DMS 273 (cell line): ENCODE measurements around the gene AFF3.
A peak's percentile ranks its signal among the peaks of the same experiment; 100 is the strongest.

Experiments
- DNase-seq: peaks from one replicate; lab custom pipeline; 2025; ENCODE audit not compliant: unreplicated experiment; lab: John Stamatoyannopoulos, UW

Gene AFF3

DNA sequence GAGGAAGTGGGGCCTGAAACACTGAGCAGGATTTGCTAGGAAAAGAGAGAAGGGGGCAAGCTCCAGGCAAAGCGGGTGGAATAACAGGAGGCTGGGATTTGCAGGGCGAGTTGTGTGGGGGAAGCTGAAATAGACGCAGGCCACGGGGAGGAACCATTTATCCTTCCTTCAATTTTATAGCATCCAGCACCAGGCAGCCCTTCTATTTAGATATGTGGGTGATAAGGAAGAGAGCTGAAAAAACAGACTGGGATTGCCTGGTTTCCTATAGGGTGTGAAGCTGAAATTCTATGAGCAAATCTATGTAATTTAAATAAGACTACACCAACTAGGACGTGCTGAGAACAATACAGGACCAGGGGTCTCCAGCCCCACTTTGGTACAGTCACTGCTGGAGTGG is 520.6 kb downstream of the AFF3 start:
- DNase-seq, result no peak

DNA sequence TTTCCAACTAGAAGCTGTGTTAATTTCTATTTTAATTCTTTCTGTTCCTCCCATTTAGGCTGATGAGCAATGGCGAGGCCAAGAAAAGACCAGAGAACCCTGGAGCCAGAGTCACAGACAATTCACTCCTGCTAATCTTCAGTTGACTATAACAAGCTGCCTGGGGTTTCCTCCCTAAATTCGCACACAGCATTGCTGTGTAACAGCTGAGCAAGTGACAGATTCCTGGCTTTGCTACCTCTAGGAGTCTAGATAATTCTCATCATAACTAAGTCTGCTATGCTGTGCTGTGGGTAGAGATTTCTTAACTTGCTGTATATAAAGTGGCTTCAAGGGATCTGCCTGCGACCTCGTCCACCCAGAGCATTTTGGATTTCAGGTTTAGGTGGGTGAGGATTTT is 521.3 kb downstream of the AFF3 start:
- no peak for DNase-seq

DNA sequence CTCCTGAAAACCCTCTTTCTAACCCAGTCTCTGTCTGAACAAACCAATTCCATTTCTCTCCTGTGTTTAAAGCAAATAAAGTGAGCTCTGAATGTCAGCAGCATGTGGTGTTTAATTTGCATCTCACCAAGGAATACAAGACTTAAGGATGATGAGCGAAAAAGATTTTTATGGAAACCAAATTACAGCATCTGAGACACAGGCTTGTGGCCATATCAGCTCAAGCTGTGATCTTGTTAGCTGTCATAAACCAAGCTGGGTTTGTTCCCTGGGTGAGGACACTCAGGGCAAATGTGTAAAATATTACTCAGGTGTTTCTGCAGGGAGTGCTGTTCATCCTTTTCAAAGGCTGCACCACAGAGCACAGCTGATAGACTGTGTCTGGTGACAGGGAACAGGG is 523.2 kb downstream of the AFF3 start:
- no peak for DNase-seq

DNA sequence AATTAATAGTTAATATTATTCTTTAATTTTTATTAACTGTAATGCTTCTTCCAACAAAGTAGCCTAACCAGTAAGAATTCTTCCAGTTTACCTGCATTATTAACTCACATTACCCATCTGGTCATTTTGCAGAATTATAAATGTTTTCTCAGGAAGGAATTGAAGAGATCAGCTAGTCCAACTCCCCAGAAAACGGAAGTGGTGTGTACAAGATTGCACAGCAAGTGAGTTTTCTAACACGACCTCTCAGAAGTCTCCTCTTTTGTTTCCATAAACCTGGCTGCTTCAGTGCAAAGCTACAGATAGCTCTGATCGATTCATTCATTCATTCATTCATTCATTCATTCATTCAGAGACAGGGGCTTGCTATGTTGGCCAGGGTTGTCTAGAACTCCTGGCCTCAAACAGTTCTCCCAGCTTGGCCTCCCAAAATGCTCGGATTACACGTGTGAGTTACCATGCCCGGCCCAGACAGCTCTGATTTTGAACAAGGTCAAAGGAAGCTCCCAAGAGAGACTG is 523.8 kb downstream of the AFF3 start:
- no peak for DNase-seq

DNA sequence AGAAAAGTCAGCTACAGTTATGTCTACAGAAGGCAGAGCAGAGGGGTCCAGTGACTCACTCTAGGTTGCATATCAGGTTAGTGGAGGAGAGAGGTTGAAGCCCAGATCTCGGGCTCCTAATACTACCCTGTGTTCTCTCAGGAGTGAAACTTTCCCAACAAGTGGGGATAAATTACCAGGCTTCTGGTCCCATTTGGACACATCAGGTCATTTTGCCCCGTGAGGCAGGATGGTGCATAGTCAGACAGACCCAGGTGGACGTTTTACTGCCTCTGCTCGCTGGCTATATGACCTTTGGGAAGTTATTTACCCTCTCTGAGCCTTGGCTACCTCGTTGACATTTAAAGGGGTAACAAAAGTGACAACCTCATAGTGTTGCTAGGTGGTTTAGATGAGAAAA is 524.6 kb downstream of the AFF3 start:
- peak; percentile 7 for DNase-seq

DNA sequence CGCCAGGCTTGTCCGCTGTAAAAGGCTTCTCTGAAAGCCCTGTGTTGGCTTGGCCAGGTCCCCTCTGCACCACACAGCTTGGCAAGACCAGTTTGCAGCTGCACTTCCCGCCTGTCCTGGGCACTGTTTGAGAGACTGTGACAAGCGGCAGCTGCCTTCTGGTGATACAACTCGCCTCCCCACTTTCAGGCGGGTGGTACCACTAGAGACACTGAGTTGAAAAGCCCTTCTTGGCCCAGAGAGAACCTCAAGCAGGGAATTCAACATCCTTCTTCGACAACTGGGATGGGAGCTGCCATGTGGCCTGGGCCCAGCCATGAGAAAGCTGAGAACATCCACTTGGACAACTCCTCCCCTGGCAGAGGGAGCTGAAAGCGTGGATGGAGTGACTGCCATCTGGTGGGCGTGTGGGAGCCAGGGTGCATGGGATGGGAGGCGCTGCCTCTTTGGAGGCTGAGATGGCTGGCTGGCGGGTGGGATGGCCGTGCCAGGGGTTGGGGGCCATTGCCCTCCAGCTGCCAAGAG is 527.1 kb downstream of the AFF3 start:
- peak; percentile 75 for DNase-seq

DNA sequence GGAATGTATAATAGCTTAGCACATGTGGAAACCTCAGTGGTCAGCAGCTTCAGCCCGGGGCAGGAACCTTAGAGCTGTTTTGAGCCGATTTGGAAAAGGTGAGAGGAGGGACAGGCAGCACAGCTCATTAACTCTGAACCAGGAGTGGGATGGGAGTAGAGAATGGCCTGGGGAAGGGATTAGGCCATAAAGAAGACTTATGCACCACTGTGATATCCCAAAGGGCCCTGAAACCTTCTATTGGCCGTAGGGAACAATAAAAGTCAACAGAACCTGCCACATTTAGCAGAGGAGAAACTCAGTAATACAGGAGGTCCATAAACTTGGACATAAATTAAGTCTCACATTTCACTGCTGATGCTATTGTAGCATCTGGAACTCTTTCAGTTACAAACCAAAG is 528.4 kb downstream of the AFF3 start:
- DNase-seq, result no peak

DNA sequence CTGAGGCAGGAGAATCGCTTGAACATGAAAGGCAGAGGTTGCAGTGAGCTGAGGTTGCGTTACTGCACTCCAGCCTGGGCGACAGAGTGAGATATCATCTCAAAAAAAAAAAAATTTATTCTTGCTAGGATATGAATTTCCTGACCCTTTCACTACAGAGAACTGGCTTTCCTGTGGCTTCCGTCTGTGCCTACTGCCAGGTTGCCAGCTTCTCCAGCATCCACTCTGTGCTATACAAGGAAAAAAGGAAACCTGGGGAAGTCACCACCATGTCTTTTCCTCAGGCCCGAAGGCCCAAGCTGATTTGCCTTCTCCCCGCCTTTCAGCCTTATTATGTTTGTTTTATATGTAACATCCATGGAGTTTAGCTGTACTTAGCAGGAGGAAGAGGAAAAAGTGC is 530.6 kb downstream of the AFF3 start:
- no peak for DNase-seq

DNA sequence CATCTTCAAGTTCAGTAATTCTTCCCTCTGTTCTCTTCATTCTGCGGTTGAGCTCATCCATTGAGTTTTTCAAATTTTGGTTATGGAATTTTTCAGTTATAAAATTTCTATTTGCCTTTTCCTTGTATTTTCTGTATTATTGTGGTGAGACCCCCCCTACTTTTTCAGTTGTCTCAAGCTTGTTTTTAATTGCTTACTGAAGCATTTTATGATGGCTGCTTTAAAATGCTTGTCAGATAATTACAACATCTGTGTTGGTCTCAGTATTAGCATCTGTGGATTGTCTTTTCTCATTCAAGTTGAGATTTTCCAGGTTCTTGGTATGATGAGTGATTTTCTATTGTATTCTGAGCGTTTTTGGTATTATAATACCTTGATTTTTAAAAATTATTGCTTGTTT is 531.4 kb downstream of the AFF3 start:
- no peak for DNase-seq

DNA sequence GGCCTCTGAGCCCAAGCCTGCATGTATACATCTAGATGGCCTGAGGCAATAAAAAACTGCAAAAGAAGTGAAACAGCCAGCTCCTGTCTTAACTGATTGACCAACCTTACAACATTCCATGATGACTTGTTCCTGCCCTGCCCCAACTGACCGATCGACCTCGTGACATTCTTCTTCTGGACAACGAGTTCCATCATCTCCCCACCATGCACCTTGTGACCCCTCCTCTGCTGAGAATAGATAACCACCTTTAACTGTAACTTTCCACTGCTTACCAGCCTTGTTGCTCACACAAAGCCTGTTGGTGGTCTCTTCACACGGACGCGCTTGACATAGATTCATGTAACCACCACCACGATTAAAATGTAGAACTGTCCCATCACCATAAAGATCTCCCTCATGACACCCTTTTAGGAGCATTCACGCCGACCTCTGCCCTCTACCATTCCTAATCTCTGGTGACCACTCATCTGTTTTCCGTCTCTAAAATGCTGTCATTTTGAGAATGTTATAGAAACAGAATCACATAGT is 532.5 kb downstream of the AFF3 start:
- no peak for DNase-seq

DNA sequence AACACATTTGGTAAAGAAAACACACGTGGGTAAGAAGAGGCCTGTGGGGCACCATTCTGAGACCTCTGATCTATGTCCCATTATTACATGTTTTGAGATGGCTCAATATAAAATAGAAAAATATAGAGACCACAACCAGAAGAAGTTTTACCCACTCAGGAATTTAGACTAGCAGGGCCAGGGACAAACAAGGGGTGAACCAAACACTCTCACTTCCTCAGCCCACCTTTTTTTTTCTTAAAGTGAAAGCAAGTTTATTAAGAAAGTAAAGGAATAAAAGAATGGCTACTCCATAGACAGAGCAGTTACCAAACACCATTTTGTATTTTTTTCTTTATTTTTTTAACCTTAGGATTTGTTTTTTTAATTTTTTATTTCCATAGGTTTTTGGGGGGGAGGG is 533.5 kb downstream of the AFF3 start:
- no peak for DNase-seq

DNA sequence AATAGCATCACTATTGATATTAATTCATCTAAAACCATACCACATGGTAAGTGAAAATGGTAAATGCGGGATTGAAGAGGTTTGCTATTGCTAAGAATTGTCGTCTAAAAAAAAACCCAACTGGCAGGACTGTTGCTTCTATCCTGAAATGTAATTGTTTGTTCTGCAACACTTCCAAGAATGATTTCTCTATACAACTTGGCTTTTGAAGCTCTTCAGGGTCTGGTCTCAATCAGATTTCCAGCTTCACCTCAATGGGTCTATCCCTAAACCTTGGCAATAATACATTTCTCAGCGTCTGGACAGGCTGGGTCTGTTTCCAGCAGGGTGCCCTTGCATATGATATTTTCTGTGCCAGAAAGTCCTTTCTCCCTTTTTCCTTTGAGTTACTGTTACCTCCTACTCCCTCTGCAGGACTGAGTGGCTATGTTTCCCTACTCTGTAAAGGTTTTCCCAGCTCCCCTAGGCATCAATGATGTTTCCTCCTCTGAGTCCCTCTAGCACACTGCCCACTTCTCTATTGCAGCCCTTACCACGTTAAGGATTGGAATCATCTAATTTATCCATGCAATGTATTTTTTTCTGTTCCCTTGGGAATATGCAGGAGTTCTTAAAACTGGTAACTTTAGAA is 534.4 kb downstream of the AFF3 start:
- DNase-seq, result peak; percentile 30

DNA sequence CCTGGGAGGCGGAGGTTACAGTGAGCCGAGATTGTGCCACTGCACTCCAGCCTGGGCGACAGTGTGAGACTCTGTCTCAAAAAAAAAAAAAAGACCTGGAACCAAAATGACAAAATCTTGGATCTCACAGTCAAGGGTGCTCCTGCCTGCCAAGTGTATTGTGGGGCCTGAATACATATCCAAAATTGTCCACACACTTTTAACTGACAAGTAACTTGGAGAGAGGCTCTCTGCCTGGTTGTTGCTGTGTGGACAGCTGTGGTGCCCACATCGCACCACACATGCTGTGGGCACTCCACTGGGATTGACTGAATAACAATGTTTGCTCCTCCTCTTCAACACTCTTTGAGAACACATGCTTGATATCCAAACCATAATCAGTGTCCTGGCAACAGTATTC is 534.9 kb downstream of the AFF3 start:
- DNase-seq, result no peak

DNA sequence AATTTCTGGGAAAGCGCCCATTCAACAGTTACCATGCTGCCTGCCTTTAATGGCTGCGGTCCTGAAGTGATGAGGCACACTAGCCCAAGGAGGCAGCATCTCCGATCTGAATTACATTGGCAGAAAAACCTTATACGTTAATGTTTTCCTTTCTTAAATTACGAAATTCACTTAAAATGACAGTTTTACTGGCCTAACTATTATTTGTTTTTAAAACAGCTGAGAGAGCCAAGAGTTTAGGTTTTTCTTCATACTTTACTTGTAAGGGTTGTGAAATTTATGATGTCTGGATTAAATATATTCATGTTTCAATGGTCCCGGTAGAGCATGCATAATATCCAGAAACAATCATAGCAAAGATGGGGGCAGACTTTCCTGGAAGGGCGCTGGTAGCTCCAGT is 537.4 kb downstream of the AFF3 start:
- no peak for DNase-seq

DNA sequence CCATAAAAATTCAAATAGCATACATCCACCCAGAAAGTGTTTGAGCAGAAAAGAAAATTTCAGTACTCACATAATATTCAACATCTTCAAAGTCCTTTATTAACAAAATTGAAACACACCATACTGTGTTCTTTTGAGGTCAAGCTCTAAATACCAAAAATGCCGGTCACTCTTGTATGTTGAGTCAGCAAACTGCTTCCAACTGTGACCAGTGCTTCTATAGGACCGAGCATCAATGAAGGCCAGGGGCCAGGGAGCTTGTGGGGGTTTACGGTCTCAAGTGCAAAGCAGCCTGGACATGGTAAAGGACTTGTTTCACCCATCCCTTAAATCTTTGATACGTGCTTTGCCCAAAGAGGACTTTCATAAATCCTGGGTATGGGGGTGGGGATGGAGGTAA is 539.9 kb downstream of the AFF3 start:
- no peak for DNase-seq

DNA sequence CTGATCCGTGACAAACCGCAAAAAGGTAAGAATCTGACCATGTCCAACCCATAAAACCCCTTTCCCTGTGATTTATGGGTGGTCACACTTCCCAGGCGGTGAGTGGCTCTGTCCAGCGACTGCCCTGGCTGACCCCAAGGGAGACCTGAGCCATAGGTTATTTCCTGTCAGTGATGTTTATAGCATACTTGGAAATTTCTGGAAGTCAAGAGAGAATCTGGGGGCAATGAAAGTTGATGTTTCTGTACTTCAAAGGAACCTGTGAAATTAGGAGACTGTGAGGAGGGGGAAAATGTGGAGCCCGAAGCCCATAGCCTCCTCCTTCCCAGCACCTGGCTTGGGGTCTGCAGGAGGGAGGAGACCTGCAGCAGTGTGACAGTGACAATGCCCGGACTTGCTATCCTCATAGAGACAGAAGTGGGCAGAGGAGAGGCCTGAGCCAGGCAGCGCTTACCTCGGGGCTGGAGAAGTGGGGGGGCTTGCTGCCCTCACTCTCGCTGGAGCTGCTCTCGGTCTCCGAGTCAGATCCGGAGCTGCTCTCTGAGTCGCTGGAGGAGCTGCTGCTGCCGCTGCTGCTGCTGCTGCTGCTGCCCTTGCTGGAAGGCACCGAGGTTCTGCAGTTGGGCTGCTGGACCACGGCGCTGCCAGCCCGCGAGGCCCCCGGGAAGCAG is 541.3 kb downstream of the AFF3 start:
- no peak for DNase-seq

DNA sequence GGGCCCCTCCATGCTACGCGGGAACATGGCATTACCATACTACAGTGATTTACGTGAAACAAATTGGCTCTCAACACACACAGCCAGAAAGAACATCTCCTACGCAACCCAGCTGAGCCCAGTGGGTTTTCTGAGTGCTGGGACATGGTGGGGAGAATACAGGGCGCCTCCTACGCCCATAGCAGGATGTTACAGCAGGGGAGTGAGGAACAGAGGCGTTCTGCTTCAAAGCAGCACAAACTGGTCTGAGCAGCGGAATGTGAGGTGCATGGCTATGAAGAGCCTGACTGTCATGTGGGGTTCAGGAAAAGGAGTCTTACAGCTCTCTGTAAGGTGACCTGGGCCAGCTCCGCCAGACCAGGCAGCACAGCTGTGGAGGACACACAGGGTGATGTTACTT is 543.9 kb downstream of the AFF3 start:
- no peak for DNase-seq

DNA sequence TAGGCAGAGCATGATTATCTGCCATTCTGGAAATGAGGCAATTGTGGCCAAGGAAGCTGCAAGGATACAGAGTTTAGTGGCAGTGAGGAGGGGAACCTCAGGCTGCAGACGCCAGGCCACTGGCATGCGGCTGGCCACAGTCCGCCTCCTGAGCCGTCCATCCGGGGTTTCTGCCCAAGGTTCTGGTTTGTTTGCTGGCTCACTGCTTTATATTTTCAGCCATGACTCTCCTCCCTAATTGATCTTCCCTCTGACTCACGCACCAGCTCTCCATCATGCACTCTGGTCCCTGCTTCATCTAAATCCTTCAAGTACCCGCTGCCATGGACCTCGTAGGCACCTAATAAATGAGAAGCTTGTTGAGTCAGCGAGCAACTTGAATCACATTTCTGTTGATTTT is 544.8 kb downstream of the AFF3 start:
- no peak for DNase-seq

DNA sequence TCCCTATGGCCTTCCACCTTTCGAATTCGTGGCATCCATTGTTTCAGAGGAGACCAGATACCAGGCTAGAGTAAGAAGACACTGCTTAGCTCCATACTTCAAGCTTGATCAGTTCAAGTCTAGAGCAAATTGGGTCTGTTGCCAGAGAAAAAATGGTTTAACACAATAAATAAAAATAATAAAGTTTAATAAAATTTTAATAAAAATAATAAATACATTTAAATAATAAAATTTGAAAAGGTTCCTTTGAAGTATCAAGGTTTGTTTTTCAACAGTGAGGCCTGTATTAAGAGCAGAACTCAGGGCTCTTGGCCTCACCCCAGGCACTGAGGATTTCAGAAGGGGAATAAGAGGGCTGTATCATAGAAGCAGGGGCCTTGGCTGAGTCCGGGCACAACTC is 547.0 kb downstream of the AFF3 start:
- no peak for DNase-seq

DNA sequence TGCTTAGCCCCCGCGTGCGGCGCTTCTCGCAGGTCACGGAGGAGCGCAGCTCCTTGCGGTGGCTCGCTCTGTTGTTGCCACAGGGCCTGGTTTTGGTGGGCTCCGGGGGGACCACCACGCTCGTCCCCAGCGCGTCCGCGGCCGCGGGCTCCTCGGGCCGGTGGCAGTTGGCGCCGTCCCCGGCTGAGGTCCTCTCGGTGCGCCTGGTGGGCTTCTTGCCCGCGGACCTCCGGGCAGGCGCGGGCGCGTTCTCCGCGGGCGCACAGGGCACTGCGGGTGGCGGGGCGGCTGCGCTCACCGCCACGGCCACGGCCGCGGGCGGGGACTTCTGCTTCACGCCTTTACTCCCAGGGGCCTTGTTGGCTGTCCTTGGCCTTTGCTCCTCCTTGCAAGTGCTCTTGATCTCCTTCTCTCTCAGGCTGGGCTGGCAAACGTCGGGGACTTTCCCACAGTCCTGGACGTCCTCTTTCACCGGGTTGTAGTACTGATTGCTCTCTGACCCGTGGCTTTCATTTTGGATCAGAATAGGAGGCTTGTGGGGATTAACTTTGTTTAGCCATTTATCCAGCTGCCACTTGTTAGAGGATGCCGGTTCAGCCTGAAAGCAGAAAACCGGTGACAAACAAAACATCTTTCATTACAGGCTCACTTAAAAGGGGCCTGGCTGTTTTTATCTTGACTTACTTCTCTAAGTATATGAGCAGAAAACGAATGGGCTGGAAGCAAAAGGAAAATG is 548.5 kb downstream of the AFF3 start:
- no peak for DNase-seq

DNA sequence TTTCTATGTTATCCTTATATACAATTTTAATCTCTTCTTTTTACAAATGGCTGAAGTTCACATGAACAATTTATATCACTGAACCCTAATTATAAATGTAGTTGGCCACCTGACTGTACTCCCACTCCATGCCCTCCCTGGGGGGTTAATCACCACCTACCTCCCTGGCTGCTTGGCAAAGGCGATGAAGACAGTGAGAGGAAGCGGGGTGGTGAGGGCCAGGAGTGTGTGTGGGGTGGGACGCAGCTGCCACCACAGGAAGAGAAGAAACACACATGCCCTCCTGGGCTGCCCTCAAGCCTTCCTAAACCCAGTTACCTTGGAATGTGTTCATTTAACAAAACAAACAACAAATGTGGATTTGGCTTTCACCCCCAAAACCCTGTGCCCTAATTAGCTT is 565.6 kb downstream of the AFF3 start:
- no peak for DNase-seq
